Endothelial cell (in vitro differentiated cells): Measurements from ENCODE around the gene PYGM. TPM values are rescaled to one million over a fixed set of nuclear protein-coding genes. Genes with fewer than 3 reads are reported as not detected.

ENCODE experiments used
- DNase-seq: peaks from one replicate; pipeline ENCODE4 v3.0.0; 2021; ENCODE audit warnings: low spot score
- H3K27ac Mint-ChIP-seq: one replicate; pipeline ENCODE4 v1.8.0; 2021; ENCODE audit warnings: mixed read lengths, inconsistent platforms; ENCODE audit not compliant: unreplicated experiment
- H3K27me3 Mint-ChIP-seq: one replicate; pipeline ENCODE4 v1.8.0; 2021; ENCODE audit warnings: mild to moderate bottlenecking, moderate library complexity, mixed read lengths, inconsistent platforms; ENCODE audit not compliant: unreplicated experiment
- H3K36me3 Mint-ChIP-seq: one replicate; pipeline ENCODE4 v1.8.0; 2021; ENCODE audit warnings: mild to moderate bottlenecking, low read depth, mixed read lengths, inconsistent platforms; ENCODE audit not compliant: unreplicated experiment
- H3K4me1 Mint-ChIP-seq: one replicate; pipeline ENCODE4 v1.8.0; 2021; ENCODE audit warnings: mild to moderate bottlenecking, mixed read lengths, inconsistent platforms; ENCODE audit not compliant: unreplicated experiment
- H3K4me3 Mint-ChIP-seq: one replicate; pipeline ENCODE4 v1.8.0; 2021; ENCODE audit warnings: mild to moderate bottlenecking, mixed read lengths, inconsistent platforms; ENCODE audit not compliant: unreplicated experiment
- H3K9me3 Mint-ChIP-seq: one replicate; pipeline ENCODE4 v1.8.0; 2021; ENCODE audit warnings: mixed read lengths, inconsistent platforms; ENCODE audit not compliant: unreplicated experiment
- CTCF ChIP-seq: fragments of 200-600 bp; sonication (generic); IDR thresholded peaks from one replicate; pipeline ENCODE4 v1.5.0; 2021; ENCODE audit warnings: antibody characterized with exemption; ENCODE audit not compliant: unreplicated experiment
- total RNA-seq: library from RNA; stranded (reverse); fragmentation: NEBNext Ultra II Directional; extraction: Animal tissue kit (Norgen Biotek cat#: 25700); gene quantifications from one replicate; pipeline ENCODE4 v1.2.1, GENCODE V29; 2021; ENCODE audit not compliant: unreplicated experiment

Gene PYGM
- total RNA-seq, 1 donor from 2014 or later: 0.26 TPM

DNA sequence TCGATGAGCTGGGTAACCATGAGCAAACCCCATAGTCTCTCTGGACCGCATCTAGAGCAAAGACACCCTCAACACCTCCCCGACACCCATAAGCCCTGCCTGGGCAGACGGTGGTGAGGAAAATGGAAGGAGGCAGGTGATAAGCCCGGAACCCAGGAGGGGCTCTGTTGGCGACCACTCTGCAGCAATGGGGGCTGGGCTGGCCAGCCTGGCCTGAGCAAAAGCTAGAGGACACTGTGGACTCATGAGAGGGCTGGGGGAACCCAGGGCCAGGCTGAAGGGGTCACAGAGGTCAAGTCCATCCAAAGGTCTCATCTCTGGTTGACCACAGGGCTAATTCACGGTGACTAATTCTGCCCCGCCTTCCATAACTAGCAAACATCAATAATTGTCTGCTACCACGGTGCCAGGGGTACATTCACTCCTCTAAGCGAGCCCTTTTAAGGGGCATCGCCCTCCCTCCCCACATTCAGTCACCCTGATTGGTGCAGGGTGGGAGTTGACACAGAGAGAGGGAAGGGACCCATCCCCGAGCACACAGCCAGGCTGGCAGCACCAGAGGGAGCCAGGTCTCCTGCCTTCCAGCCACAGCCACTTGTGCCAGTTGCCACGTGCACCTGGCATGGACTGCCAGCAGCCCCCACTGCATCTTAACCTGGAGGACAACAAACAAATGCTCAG is 4.0 kb downstream of the PYGM start:
- no peak for DNase-seq
- Mint-ChIP-seq H3K27ac (no peak overlapping the region), H3K4me3 (no peak overlapping the region), H3K9me3 (no peaks in the 10 kb centered on the region), H3K36me3 (no peaks in the 10 kb centered on the region), H3K27me3 (peaks cover 9% of the 10 kb centered on the region), H3K4me1 (peaks cover 8% of the 10 kb centered on the region)
- no peak for TF ChIP-seq CTCF

GRCh38 chr11:64754919-64755662 is 4.7 kb downstream of the PYGM start:
- no peak for TF ChIP-seq CTCF
- Mint-ChIP-seq H3K4me1 (peaks cover 6% of the 10 kb centered on the region), H3K27ac (no peak overlapping the region), H3K9me3 (no peaks in the 10 kb centered on the region), H3K4me3 (no peak overlapping the region), H3K27me3 (peaks cover 10% of the 10 kb centered on the region), H3K36me3 (no peaks in the 10 kb centered on the region)
- no peak for DNase-seq

DNA sequence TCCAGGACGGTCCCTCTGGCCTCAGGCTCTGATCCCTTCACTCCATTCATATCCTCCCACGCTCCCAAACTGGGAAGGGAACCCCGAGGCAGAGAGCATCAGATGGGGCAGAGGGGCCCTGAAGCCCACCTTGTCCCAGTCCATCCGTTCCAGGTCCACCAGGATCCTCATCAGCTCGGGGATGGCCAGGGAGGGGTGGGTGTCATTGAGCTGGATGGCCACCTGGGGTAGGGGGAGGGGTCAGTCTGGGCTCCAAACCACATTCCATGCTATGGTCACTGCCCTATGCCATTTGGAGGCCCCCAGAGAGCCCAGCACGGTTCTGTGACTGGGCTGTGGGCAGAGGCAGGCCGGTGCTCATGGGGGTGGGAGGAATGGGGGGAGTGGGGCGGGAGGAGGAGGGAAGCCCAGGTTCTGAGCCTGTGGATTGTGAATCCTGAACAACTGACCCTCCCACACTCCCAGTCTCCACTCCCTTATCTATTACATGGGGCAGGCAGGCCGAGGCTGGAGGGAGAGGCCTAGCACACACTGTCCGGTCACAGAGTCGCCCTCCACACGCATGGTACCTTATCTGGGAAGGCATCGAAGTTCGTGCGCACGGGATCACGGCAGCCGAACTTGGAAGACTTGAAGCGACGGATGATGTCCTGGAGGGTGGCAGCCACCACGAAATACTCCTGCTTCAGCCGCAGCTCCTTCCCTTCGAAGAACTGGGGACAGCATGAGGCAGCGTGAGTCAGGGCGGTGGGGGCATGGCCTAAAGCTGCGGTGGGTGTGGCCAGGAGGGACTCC is 5.5 kb downstream of the PYGM start:
- H3K27me3 Mint-ChIP-seq: peaks cover 6% of the 10 kb centered on the region
- no peak overlapping the region for H3K4me3 Mint-ChIP-seq
- no peaks in the 10 kb centered on the region for H3K9me3 Mint-ChIP-seq
- H3K27ac Mint-ChIP-seq: no peak overlapping the region
- H3K36me3 Mint-ChIP-seq: no peaks in the 10 kb centered on the region
- TF ChIP-seq CTCF: no peak
- H3K4me1 Mint-ChIP-seq: no peaks in the 10 kb centered on the region
- DNase-seq: no peak

GRCh38 chr11:64753380-64754123 is 6.2 kb downstream of the PYGM start:
- H3K4me3 Mint-ChIP-seq: no peak overlapping the region
- no peak for DNase-seq
- peaks cover 6% of the 10 kb centered on the region for H3K27me3 Mint-ChIP-seq
- H3K36me3 Mint-ChIP-seq: no peaks in the 10 kb centered on the region
- no peaks in the 10 kb centered on the region for H3K9me3 Mint-ChIP-seq
- no peaks in the 10 kb centered on the region for H3K4me1 Mint-ChIP-seq
- TF ChIP-seq CTCF: no peak
- H3K27ac Mint-ChIP-seq: no peak overlapping the region
